H1 (cell line): ENCODE results near the gene SEC61G. TPM values are rescaled to one million over a fixed set of nuclear protein-coding genes. Genes with fewer than 3 reads are reported as not detected.

ENCODE experiments used
- ASH2L ChIP-seq: fragments of 200-600, 300-600 bp; sonication (generic); IDR thresholded peaks from one replicate; pipeline ENCODE4 v1.7.1; 2017; ENCODE audit warnings: low read length
- BRCA1 ChIP-seq: IDR thresholded peaks from 2 replicates; pipeline ENCODE4 v1.6.1; 2012; ENCODE audit warnings: low read depth, low read length, improper control_type of control experiment
- CBX5 ChIP-seq: fragments of 300-800, 300-1000 bp; sonication (generic); IDR thresholded peaks from 2 replicates; pipeline ENCODE4 v1.7.1; 2016; ENCODE audit warnings: antibody characterized with exemption, low read length, low read depth
- CHD2 ChIP-seq: IDR thresholded peaks from 2 replicates; pipeline ENCODE4 v1.6.1; 2012; ENCODE audit warnings: low read length, improper control_type of control experiment
- CREB1 ChIP-seq: IDR thresholded peaks from 2 replicates; pipeline ENCODE4 v1.6.1; 2012; ENCODE audit warnings: inconsistent platforms
- HDAC2 ChIP-seq, 2 experiments: fragments of 300-600 bp in 1 of 2; sonication (generic) in 1 of 2; IDR thresholded peaks; 2 replicates each; pipeline ENCODE4 v1.6.1; 2011 to 2012; ENCODE audit warnings: low read depth in 2 of 2, low read length in 2 of 2, mild to moderate bottlenecking in 2 of 2, moderate library complexity in 2 of 2, borderline replicate concordance in 1 of 2, inconsistent platforms in 1 of 2
- TBP ChIP-seq: IDR thresholded peaks from 2 replicates; pipeline ENCODE4 v1.6.1; 2011; ENCODE audit warnings: low read depth, low read length, improper control_type of control experiment
- polyA plus RNA-seq, 7 experiments: library from polyadenylated mRNA; depleted of rRNA in 3 of 7; stranded (reverse) in 5 of 7; unstranded in 2 of 7; fragments of >200 nt in 5 of 7; fragments of 200-250 nt in 2 of 7; gene quantifications; 1 replicate in 5 of 7; 2 replicates in 1 of 7; 4 replicates in 1 of 7; pipeline versions ENCODE4 v1.2.1 to v1.2.3, GENCODE V29; 2011 to 2013; ENCODE audit warnings: missing spikeins in 2 of 7, mixed read lengths in 2 of 7
- total RNA-seq: library from RNA; stranded (reverse); fragmentation: NEBNext Ultra II Directional; extraction: Animal tissue kit (Norgen Biotek cat#: 25700); gene quantifications from 2 replicates; pipeline ENCODE4 v1.2.1, GENCODE V29; 2021
- TF ChIP-seq, protein P1 (sequence below): IDR thresholded peaks from 2 replicates; pipeline ENCODE4 v1.6.1; 2012; ENCODE audit warnings: low read length, inconsistent platforms

The SEC61G gene
- total and polyA plus RNA-seq, 2 of the 8 experiments (the other 6 are each of a cell fraction or from before 2014, with no cell fraction given): 142 to 274 TPM

GRCh38 chr7:54783952-54784351, 24.9 kb upstream of the SEC61G start (continued):
- TF ChIP-seq, protein P1, sequence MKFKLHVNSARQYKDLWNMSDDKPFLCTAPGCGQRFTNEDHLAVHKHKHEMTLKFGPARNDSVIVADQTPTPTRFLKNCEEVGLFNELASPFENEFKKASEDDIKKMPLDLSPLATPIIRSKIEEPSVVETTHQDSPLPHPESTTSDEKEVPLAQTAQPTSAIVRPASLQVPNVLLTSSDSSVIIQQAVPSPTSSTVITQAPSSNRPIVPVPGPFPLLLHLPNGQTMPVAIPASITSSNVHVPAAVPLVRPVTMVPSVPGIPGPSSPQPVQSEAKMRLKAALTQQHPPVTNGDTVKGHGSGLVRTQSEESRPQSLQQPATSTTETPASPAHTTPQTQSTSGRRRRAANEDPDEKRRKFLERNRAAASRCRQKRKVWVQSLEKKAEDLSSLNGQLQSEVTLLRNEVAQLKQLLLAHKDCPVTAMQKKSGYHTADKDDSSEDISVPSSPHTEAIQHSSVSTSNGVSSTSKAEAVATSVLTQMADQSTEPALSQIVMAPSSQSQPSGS: no peak
- no peak for TF ChIP-seq BRCA1
- no peak for TF ChIP-seq TBP
- TF ChIP-seq CHD2: no peak
- no peak for TF ChIP-seq ASH2L
- TF ChIP-seq CREB1: no peak
- TF ChIP-seq HDAC2 (IDR thresholded peaks at IDR 0.05; ENCODE audit: borderline replicate concordance in 1 of 2, low read depth in 2 of 2, low read length in 2 of 2): no peak
- TF ChIP-seq CBX5: no peak
- TF ChIP-seq, all 59 proteins: peak for 0
